GM19238 (cell line): ENCODE measurements around the gene EGFR.

Source experiments
- DNase-seq: peaks from one replicate; pipeline ENCODE4 v3.0.0; 2011; ENCODE audit warnings: low spot score; ENCODE audit not compliant: insufficient read length

The EGFR gene

GRCh38 chr7:55018361-55019190, at the start of gene EGFR:
EGFR (plus strand) TSS chr7:55019017; CDS start chr7:55019278, 261 bp downstream.
- DNase-seq: no peak

- no peak for DNase-seq
Observed at GRCh38 chr7:54969208-54969967, 49.4 kb upstream of the EGFR start.

- DNase-seq: no peak
Observed at GRCh38 chr7:54972733-54973294, 46.0 kb upstream of the EGFR start.

- DNase-seq: no peak
Observed at GRCh38 chr7:54978364-54979116, 40.3 kb upstream of the EGFR start.

GRCh38 chr7:54980521-54980920, 38.3 kb upstream of the EGFR start:
- no peak for DNase-seq

- DNase-seq: no peak
Observed at GRCh38 chr7:54981913-54982312, 36.9 kb upstream of the EGFR start.

GRCh38 chr7:54985426-54986330, 33.1 kb upstream of the EGFR start:
- no peak for DNase-seq

- DNase-seq: no peak
Observed at GRCh38 chr7:54986716-54987115, 32.1 kb upstream of the EGFR start.

- no peak for DNase-seq
Observed at GRCh38 chr7:54987772-54988171, 31.0 kb upstream of the EGFR start.

- DNase-seq: no peak
Observed at GRCh38 chr7:54988516-54988915, 30.3 kb upstream of the EGFR start.

GRCh38 chr7:54989453-54990225, 29.2 kb upstream of the EGFR start:
- DNase-seq: no peak

- no peak for DNase-seq
Observed at GRCh38 chr7:54991341-54991740, 27.5 kb upstream of the EGFR start.

GRCh38 chr7:54992871-54993475, 25.8 kb upstream of the EGFR start:
- no peak for DNase-seq

- DNase-seq: no peak
Observed at GRCh38 chr7:54995166-54995565, 23.7 kb upstream of the EGFR start.

GRCh38 chr7:54995610-54996363, 23.0 kb upstream of the EGFR start:
- DNase-seq: no peak

- DNase-seq: no peak
Observed at GRCh38 chr7:54996391-54996790, 22.4 kb upstream of the EGFR start.

GRCh38 chr7:55004579-55004978, 14.2 kb upstream of the EGFR start:
- no peak for DNase-seq

- DNase-seq: no peak
Observed at GRCh38 chr7:55005241-55005851, 13.5 kb upstream of the EGFR start.
